Natural killer cell treated with Interleukin-12 subunit alpha and Interleukin-12 subunit beta and Interleukin-15 and Interleukin-18, amount 100 ng/mL, for 72 hours (primary cell): ENCODE results near the gene ABRAXAS1. TPM values are rescaled to one million over a fixed set of nuclear protein-coding genes. Genes with fewer than 3 reads are reported as not detected.
"Not testable (repeated sequence)": the region's sequence is repeated elsewhere in the genome, so short reads cannot be mapped to it uniquely, and the experiment has no call there.

Experiments used
- ATAC-seq, 2 donors: fragments of 150-1000 bp; cut with Tn5 transposase in 1 of 2; sonication (Bioruptor Pico), chemical (Tn5 transposase) in 1 of 2; 2 replicates each; pipeline ENCODE4 v1.10.0; 2021
- DNase-seq: peaks from one replicate; pipeline ENCODE4 v3.0.0; 2022; ENCODE audit warnings: low spot score
- H3K27ac Mint-ChIP-seq, 2 donors: 1 replicate in 1 of 2; 2 replicates in 1 of 2; pipeline ENCODE4 v1.8.0; 2022; ENCODE audit warnings: mixed read lengths in 2 of 2, mild to moderate bottlenecking in 1 of 2, moderate library complexity in 1 of 2
- H3K27me3 Mint-ChIP-seq, 2 donors: 1 replicate in 1 of 2; 2 replicates in 1 of 2; pipeline ENCODE4 v1.8.0; 2022; ENCODE audit warnings: mixed read lengths in 2 of 2
- H3K36me3 Mint-ChIP-seq: one replicate; pipeline ENCODE4 v1.8.0; 2022; ENCODE audit warnings: mixed read lengths
- H3K4me1 Mint-ChIP-seq, 2 donors: 1 replicate in 1 of 2; 2 replicates in 1 of 2; pipeline ENCODE4 v1.8.0; 2022; ENCODE audit warnings: low read depth in 2 of 2, mixed read lengths in 2 of 2, mild to moderate bottlenecking in 1 of 2
- H3K4me3 Mint-ChIP-seq: one replicate; pipeline ENCODE4 v1.8.0; 2022; ENCODE audit warnings: mixed read lengths
- H3K9me3 Mint-ChIP-seq: 2 replicates; pipeline ENCODE4 v1.8.0; 2022; ENCODE audit warnings: mixed read lengths
- total RNA-seq, 2 donors: library from RNA; stranded (reverse); gene quantifications; one replicate each; pipeline ENCODE4 v1.2.3, GENCODE V29; 2022

Gene ABRAXAS1
- total RNA-seq: 1 to 10 TPM; 5.6 to 8.5 TPM

DNA sequence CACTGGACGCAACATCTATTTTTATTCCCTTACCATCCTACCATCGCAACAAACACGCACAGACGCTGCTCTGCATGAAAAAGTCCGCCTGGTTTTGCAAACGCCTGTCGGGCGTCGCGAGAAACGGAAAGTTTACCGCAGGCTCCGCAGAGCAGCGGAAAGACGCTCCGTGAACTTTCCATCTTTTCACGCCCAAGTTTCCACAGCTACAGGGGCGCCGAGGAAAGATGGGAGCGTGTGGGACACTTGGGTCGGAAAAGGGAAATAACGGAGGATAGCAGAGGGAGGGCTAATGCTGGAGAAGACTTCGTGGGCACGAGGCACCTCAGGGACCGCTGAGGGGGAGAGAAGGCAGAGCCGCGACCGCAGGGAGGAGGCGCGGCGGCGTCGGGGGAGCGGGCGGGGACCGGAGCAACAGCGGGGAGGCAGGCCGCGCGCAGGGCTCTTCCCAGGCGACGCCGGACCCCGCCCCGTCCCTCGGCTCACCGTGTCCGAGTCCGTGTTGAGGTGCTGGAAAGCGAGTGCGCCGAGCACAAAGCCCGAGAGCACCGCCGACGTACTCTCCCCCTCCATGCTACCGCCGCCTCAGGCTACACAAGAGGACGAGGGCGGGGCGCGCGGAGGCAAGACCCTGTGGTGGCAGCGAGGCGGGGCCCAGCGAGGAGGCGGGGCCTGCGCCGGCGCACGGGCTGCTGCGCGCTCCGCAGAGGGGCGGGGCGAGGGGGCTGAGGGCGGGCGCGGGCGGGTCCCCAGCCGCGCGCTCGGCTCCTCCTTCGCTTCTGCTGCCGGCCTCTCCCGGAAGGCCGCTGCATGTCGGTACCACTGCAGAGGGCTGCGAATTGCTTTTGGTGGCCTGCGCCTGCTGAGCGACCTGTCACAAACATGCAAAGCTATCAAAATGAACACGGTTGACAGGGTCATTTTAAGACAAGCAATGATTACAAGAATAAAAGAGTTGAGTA, at the start of gene ABRAXAS1:
Gene ABRAXAS1, minus strand, starts transcription at position 601 of the 962 bp plus-strand sequence. Its CDS starts 28 bp downstream, at position 573.
- DNase-seq (peak; percentile 94), ATAC-seq (peak; percentile 99)
- H3K36me3 Mint-ChIP-seq: no peaks in the 10 kb centered on the region
- no peaks in the 10 kb centered on the region for H3K9me3 Mint-ChIP-seq
- H3K27ac Mint-ChIP-seq: peak within 1 kb of the TSS; percentile 85 to 91
- peak within 1 kb of the TSS; percentile 99 for H3K4me3 Mint-ChIP-seq
- peaks cover 12 to 15% of the 10 kb centered on the region in 2 donors for H3K4me1 Mint-ChIP-seq
- no peaks in the 10 kb centered on the region for H3K27me3 Mint-ChIP-seq

- H3K9me3 Mint-ChIP-seq: no peaks in the 10 kb centered on the region
- DNase-seq (no peak), ATAC-seq (no peak)
- H3K27ac Mint-ChIP-seq: no peak overlapping the region
- no peaks in the 10 kb centered on the region for H3K4me1 Mint-ChIP-seq
- peaks cover 6 to 15% of the 10 kb centered on the region in 2 donors for H3K27me3 Mint-ChIP-seq
- H3K36me3 Mint-ChIP-seq: no peaks in the 10 kb centered on the region
- H3K4me3 Mint-ChIP-seq: no peak overlapping the region
Observed at GRCh38 chr4:83527671-83528070, 42.8 kb upstream of the ABRAXAS1 start.

DNA sequence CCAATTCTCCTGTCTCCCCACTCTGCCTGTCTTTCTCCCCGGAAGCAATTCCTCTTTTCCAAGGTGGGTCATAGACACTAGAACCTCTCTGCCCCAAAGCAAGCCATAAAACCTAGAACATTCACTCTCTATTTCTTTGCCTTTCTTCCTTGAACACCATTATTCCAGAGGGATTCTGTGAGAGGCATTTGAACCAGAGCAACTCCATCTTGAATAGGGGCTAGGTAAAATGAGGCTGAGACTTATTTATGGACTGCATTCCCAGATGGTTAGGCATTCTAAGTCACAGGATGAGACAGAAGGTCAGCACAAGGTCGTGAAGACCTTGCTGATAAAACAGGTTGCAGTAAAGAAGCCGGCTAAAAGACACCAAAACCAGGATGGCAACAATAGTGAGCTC, 37.3 kb upstream of the ABRAXAS1 start:
- H3K9me3 Mint-ChIP-seq: no peaks in the 10 kb centered on the region

GRCh38 chr4:83516042-83516772, 31.3 kb upstream of the ABRAXAS1 start:
- ATAC-seq (no peak), DNase-seq (no peak)
- Mint-ChIP-seq H3K36me3 (no peaks in the 10 kb centered on the region), H3K9me3 (no peaks in the 10 kb centered on the region), H3K27ac (no peak overlapping the region), H3K27me3 (peaks cover 0 to 6% of the 10 kb centered on the region in 2 donors), H3K4me3 (no peak overlapping the region), H3K4me1 (no peaks in the 10 kb centered on the region)

More for the DNA sequence above, 37.3 kb upstream of the ABRAXAS1 start:
- no peaks in the 10 kb centered on the region for H3K4me1 Mint-ChIP-seq
- no peak for ATAC-seq
- H3K36me3 Mint-ChIP-seq: no peaks in the 10 kb centered on the region
- H3K4me3 Mint-ChIP-seq: no peak overlapping the region
- no peak overlapping the region for H3K27ac Mint-ChIP-seq
- DNase-seq: no peak
- H3K27me3 Mint-ChIP-seq: peaks cover 4 to 13% of the 10 kb centered on the region in 2 donors

GRCh38 chr4:83510442-83510841, 25.5 kb upstream of the ABRAXAS1 start:
- Mint-ChIP-seq H3K27ac (no peak overlapping the region), H3K4me3 (no peak overlapping the region), H3K4me1 (peaks cover 0 to 3% of the 10 kb centered on the region in 2 donors), H3K9me3 (no peaks in the 10 kb centered on the region), H3K36me3 (no peaks in the 10 kb centered on the region), H3K27me3 (no peaks in the 10 kb centered on the region)
- no peak for ATAC-seq
- DNase-seq: no peak

- peak; percentile 73 for DNase-seq
- not testable (repeated sequence) for H3K36me3 Mint-ChIP-seq, H3K4me3 Mint-ChIP-seq, H3K27ac Mint-ChIP-seq, H3K4me1 Mint-ChIP-seq, H3K9me3 Mint-ChIP-seq, H3K27me3 Mint-ChIP-seq
- peak in 1 of 2 donors; percentile 61 for ATAC-seq
Observed at GRCh38 chr4:83509156-83509585, 24.3 kb upstream of the ABRAXAS1 start.

- no peak for ATAC-seq
- no peak for DNase-seq
- Mint-ChIP-seq H3K9me3 (no peaks in the 10 kb centered on the region), H3K36me3 (no peaks in the 10 kb centered on the region), H3K4me3 (no peak overlapping the region), H3K27me3 (no peaks in the 10 kb centered on the region), H3K4me1 (peaks cover 5 to 7% of the 10 kb centered on the region in 2 donors), H3K27ac (no peak overlapping the region)
Observed at GRCh38 chr4:83504996-83505395, 20.1 kb upstream of the ABRAXAS1 start.

- Mint-ChIP-seq H3K27me3 (no peaks in the 10 kb centered on the region), H3K4me3 (no peak overlapping the region)
Observed at GRCh38 chr4:83504503-83504902, 19.6 kb upstream of the ABRAXAS1 start.

GRCh38 chr4:83503974-83504373, 19.1 kb upstream of the ABRAXAS1 start:
- ATAC-seq (peak in 1 of 2 donors; percentile 48), DNase-seq (no peak)
- no peak overlapping the region for H3K4me3 Mint-ChIP-seq
- H3K27ac Mint-ChIP-seq: no peak overlapping the region
- no peaks in the 10 kb centered on the region for H3K27me3 Mint-ChIP-seq
- H3K36me3 Mint-ChIP-seq: no peaks in the 10 kb centered on the region
- peaks cover 4 to 5% of the 10 kb centered on the region in 2 donors for H3K4me1 Mint-ChIP-seq
- H3K9me3 Mint-ChIP-seq: no peaks in the 10 kb centered on the region

More at GRCh38 chr4:83504503-83504902, 19.6 kb upstream of the ABRAXAS1 start:
- H3K36me3 Mint-ChIP-seq: no peaks in the 10 kb centered on the region
- peak overlapping the region in 1 of 2 donors; percentile 6 for H3K27ac Mint-ChIP-seq
- DNase-seq (no peak), ATAC-seq (no peak)
- no peaks in the 10 kb centered on the region for H3K9me3 Mint-ChIP-seq
- H3K4me1 Mint-ChIP-seq: peaks cover 5 to 7% of the 10 kb centered on the region in 2 donors

- H3K4me3 Mint-ChIP-seq, H3K9me3 Mint-ChIP-seq, H3K36me3 Mint-ChIP-seq, H3K4me1 Mint-ChIP-seq, ATAC-seq, H3K27ac Mint-ChIP-seq, H3K27me3 Mint-ChIP-seq, DNase-seq: not testable (repeated sequence)
Observed at GRCh38 chr4:83501671-83502070, 16.8 kb upstream of the ABRAXAS1 start.

DNA sequence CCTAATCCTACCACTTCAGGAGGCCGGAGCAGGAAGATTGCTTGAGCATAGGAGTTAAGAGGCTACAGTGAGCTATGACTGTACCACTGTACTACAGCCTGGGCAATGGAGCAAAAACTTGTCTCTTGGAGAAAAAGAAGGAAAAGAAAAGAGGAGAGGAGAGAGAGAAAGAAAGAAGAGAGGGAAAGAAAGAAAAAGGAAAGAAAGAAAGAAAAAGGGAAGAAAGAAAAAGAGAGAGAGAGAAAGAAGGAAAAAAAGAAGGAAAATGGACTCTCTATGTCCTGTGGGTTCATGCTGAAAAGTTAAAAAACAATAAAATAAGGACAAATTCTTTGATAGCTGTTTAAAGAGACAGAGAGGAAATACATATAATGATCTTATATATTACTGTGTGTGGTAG, 13.3 kb upstream of the ABRAXAS1 start:
- DNase-seq (no peak), ATAC-seq (no peak)
- Mint-ChIP-seq H3K4me3 (no peak overlapping the region), H3K27ac (no peak overlapping the region), H3K9me3 (no peaks in the 10 kb centered on the region), H3K27me3 (no peaks in the 10 kb centered on the region), H3K4me1 (no peaks in the 10 kb centered on the region), H3K36me3 (no peaks in the 10 kb centered on the region)

DNA sequence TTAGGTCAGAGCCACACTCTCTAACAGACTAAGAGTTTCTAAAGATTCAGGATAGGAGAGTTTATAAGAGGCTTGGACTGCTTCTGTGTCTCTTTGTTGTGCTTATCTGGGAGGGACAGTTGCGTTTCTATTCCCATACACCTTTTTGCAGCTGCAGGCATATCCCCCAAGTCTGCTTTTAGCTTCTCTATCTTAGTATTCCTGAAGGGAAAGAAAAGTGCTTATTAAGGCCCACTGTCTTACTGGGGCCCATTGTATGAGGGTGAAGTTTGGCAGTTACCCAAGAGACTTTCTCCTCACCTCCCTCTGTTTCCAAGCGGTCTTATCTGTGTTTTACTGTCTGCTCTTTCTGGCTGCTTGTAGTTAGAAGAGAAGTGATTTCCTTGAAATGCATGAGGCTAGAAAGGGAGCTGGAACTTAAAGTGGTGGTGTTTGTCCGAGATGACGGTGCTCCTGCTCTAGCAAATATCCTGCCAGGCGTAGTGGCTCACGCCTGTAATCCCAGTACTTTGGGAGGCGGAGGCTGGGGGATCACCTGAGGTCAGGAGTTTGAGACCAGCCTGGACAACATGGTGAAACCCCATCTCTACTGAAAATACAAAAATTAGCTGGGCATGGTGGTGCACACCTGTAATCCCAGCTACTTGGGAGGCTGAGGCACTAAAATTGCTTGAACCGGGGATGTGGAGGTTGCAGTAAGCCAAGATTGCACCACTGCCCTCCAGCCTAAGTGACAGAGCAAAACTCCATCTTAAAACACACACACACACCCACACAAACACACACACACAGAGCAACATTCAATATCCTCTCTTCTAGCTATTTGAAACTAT, 11.4 kb upstream of the ABRAXAS1 start:
- not testable (repeated sequence) for H3K9me3 Mint-ChIP-seq, DNase-seq, ATAC-seq, H3K36me3 Mint-ChIP-seq, H3K4me1 Mint-ChIP-seq, H3K27ac Mint-ChIP-seq, H3K4me3 Mint-ChIP-seq, H3K27me3 Mint-ChIP-seq

GRCh38 chr4:83490876-83491450, 6.1 kb upstream of the ABRAXAS1 start:
- H3K36me3 Mint-ChIP-seq: no peaks in the 10 kb centered on the region
- DNase-seq (no peak), ATAC-seq (no peak)
- no peaks in the 10 kb centered on the region for H3K9me3 Mint-ChIP-seq
- no peak overlapping the region for H3K27ac Mint-ChIP-seq
- H3K27me3 Mint-ChIP-seq: peaks cover 0 to 2% of the 10 kb centered on the region in 2 donors
- H3K4me3 Mint-ChIP-seq: no peak overlapping the region
- no peaks in the 10 kb centered on the region for H3K4me1 Mint-ChIP-seq
